Measurements from ENCODE around the gene TRMT11.
"Not testable (repeated sequence)": the region's sequence is repeated elsewhere in the genome, so short reads cannot be mapped to it uniquely, and the experiment has no call there.

The TRMT11 gene

GRCh38 chr6:126040394-126040793 lies 54.1 kb downstream of the TRMT11 start:
- Mint-ChIP-seq H3K27ac (no peak overlapping the region), H3K36me3 (peaks cover 43% of the 10 kb centered on the region), H3K4me1 (peaks cover 4% of the 10 kb centered on the region), H3K27me3 (no peaks in the 10 kb centered on the region), H3K9me3 (peaks cover 4% of the 10 kb centered on the region), H3K4me3 (no peak overlapping the region)

GRCh38 chr6:126040826-126041225 lies 54.5 kb downstream of the TRMT11 start:
- no peak overlapping the region for H3K27ac Mint-ChIP-seq
- H3K4me3 Mint-ChIP-seq = no peak overlapping the region
- H3K4me1 Mint-ChIP-seq = peaks cover 4% of the 10 kb centered on the region
- H3K27me3 Mint-ChIP-seq = no peaks in the 10 kb centered on the region
- H3K9me3 Mint-ChIP-seq = peaks cover 4% of the 10 kb centered on the region
- H3K36me3 Mint-ChIP-seq = peaks cover 43% of the 10 kb centered on the region

GRCh38 chr6:126041516-126041915 lies 55.2 kb downstream of the TRMT11 start:
- peaks cover 41% of the 10 kb centered on the region for H3K36me3 Mint-ChIP-seq

DNA sequence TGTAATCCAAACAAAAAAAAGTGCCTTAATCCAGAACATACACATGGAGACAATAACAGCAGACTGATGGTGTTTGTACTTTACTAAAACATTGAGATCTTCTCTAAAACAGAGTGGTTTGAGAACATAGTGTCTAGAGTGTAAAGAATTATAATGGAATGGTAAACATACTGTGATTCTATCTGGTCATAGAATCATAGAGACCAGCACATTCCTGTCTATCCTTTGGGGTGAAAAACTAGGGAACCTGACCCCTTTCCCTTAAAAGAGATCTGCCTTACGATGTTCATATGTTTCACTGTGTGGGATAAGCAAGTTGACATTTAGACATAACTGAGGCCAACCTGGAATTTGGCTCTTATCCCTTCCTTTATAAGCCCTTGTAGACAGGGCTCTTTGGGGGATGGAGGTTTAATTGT lies 55.7 kb downstream of the TRMT11 start:
- Mint-ChIP-seq H3K4me1 (no peaks in the 10 kb centered on the region), H3K4me3 (no peak overlapping the region), H3K9me3 (peaks cover 4% of the 10 kb centered on the region), H3K27ac (no peak overlapping the region), H3K27me3 (no peaks in the 10 kb centered on the region), H3K36me3 (peaks cover 41% of the 10 kb centered on the region)

More at GRCh38 chr6:126041516-126041915, 55.2 kb downstream of the TRMT11 start:
- H3K4me3 Mint-ChIP-seq = no peak overlapping the region
- no peaks in the 10 kb centered on the region for H3K27me3 Mint-ChIP-seq
- no peaks in the 10 kb centered on the region for H3K4me1 Mint-ChIP-seq
- no peak overlapping the region for H3K27ac Mint-ChIP-seq
- peaks cover 4% of the 10 kb centered on the region for H3K9me3 Mint-ChIP-seq

DNA sequence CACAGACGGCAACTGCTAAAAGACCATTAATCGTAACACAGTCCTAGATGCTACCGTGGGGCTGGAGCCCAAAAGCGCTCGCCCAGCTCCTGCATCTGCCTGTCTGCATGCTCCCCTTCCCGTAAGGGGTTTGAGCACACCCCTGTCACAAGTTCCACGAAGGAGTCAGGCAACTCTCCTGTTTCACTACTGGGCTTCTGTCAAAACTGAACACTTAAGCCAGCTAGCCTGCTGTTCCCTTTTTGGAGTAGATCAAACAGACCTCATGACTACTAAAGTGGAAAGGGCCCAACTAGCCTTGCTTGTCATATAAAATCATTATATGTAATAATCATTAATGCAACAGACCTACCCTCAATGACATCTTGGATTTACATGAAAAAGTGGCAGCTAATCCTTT lies 61.3 kb downstream of the TRMT11 start:
- Mint-ChIP-seq H3K4me3 (no peak overlapping the region), H3K27ac (no peak overlapping the region), H3K27me3 (no peaks in the 10 kb centered on the region), H3K9me3 (peaks cover under 1% of the 10 kb centered on the region), H3K4me1 (no peaks in the 10 kb centered on the region), H3K36me3 (peaks cover 38% of the 10 kb centered on the region)

DNA sequence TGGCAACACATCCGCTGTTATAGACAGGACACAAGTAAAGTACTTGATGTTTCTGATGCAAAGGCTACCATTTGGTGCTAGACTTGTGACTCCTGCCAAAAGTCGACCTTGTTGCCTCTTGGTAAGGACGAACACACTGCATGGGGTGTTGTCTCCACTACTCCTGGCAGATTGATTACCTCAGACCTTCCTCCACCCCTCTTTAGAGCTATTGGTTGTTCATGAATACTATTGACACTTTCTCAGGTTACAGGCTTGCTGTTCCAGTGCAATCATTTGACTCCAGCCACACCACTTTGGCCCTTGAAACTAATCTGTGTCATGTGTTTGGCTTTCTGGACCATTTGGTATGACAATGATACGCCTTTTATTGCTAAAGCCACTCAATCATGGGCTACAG lies 62.3 kb downstream of the TRMT11 start:
- Mint-ChIP-seq H3K27ac (no peak overlapping the region), H3K36me3 (peaks cover 45% of the 10 kb centered on the region), H3K27me3 (no peaks in the 10 kb centered on the region), H3K4me3 (no peak overlapping the region), H3K4me1 (no peaks in the 10 kb centered on the region), H3K9me3 (no peaks in the 10 kb centered on the region)

- H3K27ac Mint-ChIP-seq = no peak overlapping the region
- H3K36me3 Mint-ChIP-seq = peaks cover 40% of the 10 kb centered on the region
- H3K9me3 Mint-ChIP-seq = no peaks in the 10 kb centered on the region
- no peaks in the 10 kb centered on the region for H3K4me1 Mint-ChIP-seq
- H3K27me3 Mint-ChIP-seq = no peaks in the 10 kb centered on the region
- no peak overlapping the region for H3K4me3 Mint-ChIP-seq
These were observed 64.5 kb downstream of the TRMT11 start for GRCh38 chr6:126050795-126051194.

GRCh38 chr6:126051791-126052190 lies 65.5 kb downstream of the TRMT11 start:
- no peaks in the 10 kb centered on the region for H3K9me3 Mint-ChIP-seq
- H3K4me3 Mint-ChIP-seq = no peak overlapping the region
- peaks cover 38% of the 10 kb centered on the region for H3K36me3 Mint-ChIP-seq
- H3K27ac Mint-ChIP-seq = no peak overlapping the region
- H3K27me3 Mint-ChIP-seq = no peaks in the 10 kb centered on the region
- H3K4me1 Mint-ChIP-seq = no peaks in the 10 kb centered on the region

DNA sequence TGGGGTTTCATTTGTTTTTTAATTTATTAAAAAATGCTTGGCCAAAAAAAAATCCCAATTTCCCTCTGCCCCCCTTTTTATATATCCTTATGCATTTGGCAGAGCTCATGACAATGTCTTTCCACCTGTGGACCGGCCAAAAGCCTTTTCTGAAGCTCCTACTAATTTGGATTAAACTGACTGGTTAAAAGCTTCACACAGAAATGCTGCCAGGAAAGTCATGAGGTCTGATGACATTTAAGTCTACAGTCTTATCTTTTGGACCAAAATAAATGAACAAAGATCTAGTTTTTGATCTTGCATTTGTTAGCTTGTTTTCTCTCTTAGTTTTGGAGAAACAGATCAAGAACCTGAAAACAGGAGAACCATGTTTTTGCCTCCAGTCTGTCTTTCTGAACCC lies 66.1 kb downstream of the TRMT11 start:
- H3K4me1 Mint-ChIP-seq = no peaks in the 10 kb centered on the region
- H3K27me3 Mint-ChIP-seq = no peaks in the 10 kb centered on the region
- H3K27ac Mint-ChIP-seq = no peak overlapping the region
- H3K4me3 Mint-ChIP-seq = no peak overlapping the region
- peaks cover 38% of the 10 kb centered on the region for H3K36me3 Mint-ChIP-seq
- H3K9me3 Mint-ChIP-seq = no peaks in the 10 kb centered on the region

DNA sequence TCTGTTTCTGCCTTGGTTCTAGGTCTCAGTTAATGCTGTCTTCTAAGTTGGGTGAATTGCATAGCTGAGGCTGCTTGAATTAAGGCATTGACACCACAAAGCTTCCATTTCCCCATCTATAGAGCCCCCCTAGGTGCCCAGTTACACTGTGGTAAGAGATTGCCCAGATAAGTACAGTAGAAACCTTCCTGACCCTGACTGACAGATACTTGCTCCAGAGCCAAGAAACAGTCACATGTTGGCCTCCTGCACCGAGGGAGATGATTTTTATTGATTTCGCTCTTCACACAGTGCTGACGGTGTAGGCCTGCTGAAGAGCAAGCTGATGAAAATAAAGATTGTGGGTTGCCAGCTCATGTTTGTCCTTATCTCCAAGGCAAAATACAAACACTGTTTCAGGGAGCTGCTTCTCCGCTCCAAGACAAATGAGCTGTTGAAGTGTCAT lies 67.9 kb downstream of the TRMT11 start:
- Mint-ChIP-seq H3K4me1 (no peaks in the 10 kb centered on the region), H3K9me3 (no peaks in the 10 kb centered on the region), H3K36me3 (peaks cover 30% of the 10 kb centered on the region), H3K27me3 (no peaks in the 10 kb centered on the region), H3K4me3 (no peak overlapping the region), H3K27ac (no peak overlapping the region)

GRCh38 chr6:126054802-126055201 lies 68.5 kb downstream of the TRMT11 start:
- no peaks in the 10 kb centered on the region for H3K9me3 Mint-ChIP-seq
- H3K36me3 Mint-ChIP-seq = peaks cover 25% of the 10 kb centered on the region
- no peak overlapping the region for H3K4me3 Mint-ChIP-seq
- H3K27me3 Mint-ChIP-seq = no peaks in the 10 kb centered on the region
- no peak overlapping the region for H3K27ac Mint-ChIP-seq
- no peaks in the 10 kb centered on the region for H3K4me1 Mint-ChIP-seq

GRCh38 chr6:126055449-126055848 lies 69.1 kb downstream of the TRMT11 start:
- Mint-ChIP-seq H3K4me3 (no peak overlapping the region), H3K36me3 (peaks cover 24% of the 10 kb centered on the region), H3K27ac (no peak overlapping the region), H3K27me3 (no peaks in the 10 kb centered on the region), H3K9me3 (no peaks in the 10 kb centered on the region), H3K4me1 (no peaks in the 10 kb centered on the region)

DNA sequence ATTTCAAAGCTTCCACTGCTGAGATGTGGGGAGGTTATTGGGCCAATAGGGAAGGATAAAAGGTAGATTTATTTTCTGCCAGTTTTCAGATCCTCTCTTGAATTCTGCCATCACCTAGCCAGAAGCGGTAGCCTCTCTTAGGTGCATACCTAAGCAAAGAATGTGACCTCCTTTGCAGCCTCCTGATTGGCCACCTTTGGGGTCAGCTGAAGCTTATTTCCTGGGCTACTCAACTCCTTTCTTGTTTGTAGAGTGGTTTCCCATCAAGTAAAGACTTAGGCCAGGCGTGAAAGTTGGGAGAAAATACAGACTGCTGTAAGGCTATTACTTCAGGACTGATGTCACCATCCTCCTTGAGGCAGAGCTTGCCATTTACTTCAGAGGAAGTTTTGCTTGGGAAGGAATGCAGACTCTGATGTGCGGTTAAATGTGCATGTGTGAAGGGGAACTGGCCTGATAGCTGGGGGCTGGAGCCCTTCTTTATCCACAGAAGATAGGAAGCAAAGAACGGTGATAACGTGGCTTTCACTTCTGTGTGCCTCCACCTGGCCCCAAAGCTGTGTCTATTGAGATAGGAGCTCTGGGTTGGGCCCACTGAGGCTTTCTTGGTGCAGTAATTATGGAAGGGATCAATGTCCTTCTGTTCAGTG lies 70.1 kb downstream of the TRMT11 start:
- no peaks in the 10 kb centered on the region for H3K9me3 Mint-ChIP-seq
- no peak overlapping the region for H3K27ac Mint-ChIP-seq
- H3K4me1 Mint-ChIP-seq = no peaks in the 10 kb centered on the region
- H3K4me3 Mint-ChIP-seq = no peak overlapping the region
- peaks cover 23% of the 10 kb centered on the region for H3K36me3 Mint-ChIP-seq
- H3K27me3 Mint-ChIP-seq = no peaks in the 10 kb centered on the region

DNA sequence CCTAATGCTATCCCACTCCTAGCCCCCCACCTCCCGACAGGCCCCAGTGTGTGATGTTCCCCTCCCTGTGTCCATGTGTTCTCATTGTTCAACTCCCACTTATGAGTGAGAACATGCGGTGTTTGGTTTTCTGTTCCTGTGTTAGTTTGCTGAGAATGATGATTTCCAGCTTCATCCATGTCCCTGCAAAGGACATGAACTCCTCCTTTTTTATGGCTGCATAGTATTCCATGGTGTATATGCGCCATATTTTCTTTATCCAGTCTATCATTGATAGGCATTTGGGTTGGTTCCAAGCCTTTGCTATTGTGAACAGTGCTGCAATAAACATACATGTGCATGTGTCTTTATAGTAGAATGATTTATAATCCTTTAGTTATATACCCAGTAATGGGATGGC lies 71.7 kb downstream of the TRMT11 start:
- H3K4me3 Mint-ChIP-seq, H3K27ac Mint-ChIP-seq, H3K4me1 Mint-ChIP-seq, H3K27me3 Mint-ChIP-seq, H3K9me3 Mint-ChIP-seq: not testable (repeated sequence)
- peaks cover 21% of the 10 kb centered on the region for H3K36me3 Mint-ChIP-seq

- H3K27ac Mint-ChIP-seq = no peak overlapping the region
- H3K4me1 Mint-ChIP-seq = no peaks in the 10 kb centered on the region
- no peaks in the 10 kb centered on the region for H3K9me3 Mint-ChIP-seq
- H3K4me3 Mint-ChIP-seq = no peak overlapping the region
- no peaks in the 10 kb centered on the region for H3K27me3 Mint-ChIP-seq
- H3K36me3 Mint-ChIP-seq = peaks cover 24% of the 10 kb centered on the region
These were observed 74.1 kb downstream of the TRMT11 start for GRCh38 chr6:126060400-126060799.

DNA sequence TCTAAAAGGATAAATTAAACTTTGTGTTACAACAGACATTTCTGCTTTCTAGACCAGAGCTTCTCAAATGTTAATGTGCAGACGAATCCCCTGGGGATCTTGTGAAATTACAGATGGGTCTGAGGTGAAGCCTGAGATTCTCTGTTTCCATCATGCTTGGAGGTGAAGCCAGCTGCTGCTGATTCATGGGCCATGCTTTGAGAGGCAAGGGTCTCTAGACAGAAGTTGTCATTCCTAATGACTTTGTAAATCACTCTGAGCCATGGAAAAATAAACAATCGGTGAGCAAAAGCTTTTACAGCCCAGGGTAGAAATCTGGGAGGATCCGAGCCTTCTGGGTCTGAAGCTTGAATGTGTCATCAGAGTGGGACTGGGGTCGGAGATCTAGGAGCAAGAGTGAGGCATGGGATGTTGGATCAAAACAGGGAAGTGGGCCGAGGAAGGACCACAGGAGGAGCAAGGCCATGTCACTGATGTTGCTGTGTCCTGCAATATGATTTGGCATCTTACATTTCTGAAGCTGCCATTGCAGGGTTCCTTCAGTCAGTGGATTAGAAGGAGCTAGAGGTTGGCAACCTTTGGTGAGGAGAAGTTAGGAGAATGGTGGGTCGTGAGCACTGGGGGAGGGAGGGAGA lies 77.3 kb downstream of the TRMT11 start:
- Mint-ChIP-seq H3K4me1 (no peaks in the 10 kb centered on the region), H3K27ac (no peak overlapping the region), H3K9me3 (no peaks in the 10 kb centered on the region), H3K4me3 (no peak overlapping the region), H3K27me3 (no peaks in the 10 kb centered on the region), H3K36me3 (peaks cover 33% of the 10 kb centered on the region)

Data from activated naive CD4-positive, alpha-beta T cell treated with anti-CD3 and anti-CD28 coated beads, Interleukin-2, amount 50 U/mL, for 24 hours (primary cell).